ENCODE measurements around the gene RAD9A. TPM values are rescaled to one million over a fixed set of nuclear protein-coding genes. Genes with fewer than 3 reads are reported as not detected.

RAD9A gene
- total and polyA plus RNA-seq, 2 of the 4 experiments (the other 2 are of a cell fraction) = 2.0 to 10.3 TPM

DNA sequence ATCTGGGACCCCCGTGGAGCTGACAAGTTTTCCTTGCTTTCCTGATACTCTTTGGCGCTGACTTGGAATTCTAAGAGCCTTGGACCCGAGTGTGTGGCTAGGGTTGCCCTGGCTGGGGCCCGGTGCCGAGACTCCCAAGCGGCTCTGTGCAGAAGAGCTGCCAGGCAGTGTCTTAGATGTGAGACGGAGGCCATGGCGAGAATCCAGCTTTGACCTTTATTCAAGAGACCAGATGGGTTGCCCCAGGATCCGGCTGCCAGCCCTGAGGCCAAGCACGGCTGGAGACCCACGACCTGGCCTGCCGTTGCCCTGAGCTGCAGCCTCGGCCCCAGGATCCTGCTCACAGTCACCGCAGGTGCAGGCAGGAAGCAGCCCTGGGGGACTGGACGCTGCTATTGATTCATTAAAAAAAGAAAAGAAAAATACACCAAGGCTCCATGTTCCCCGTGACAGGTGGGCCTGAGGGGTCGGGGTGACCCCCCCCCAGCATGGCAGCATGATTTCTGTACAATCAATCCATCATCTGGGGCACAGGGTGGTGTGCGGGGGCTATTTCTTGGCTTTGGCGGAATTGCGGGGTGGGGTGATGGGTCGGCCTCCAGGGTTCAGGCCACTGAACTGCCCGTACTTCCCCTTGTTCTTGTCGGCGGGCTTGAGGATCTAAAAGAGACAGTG, 6.3 kb downstream of the RAD9A start:
- Histone ChIP-seq H3K9me1 (ENCODE audit: insufficient read depth, low read length) (no peaks in the 10 kb centered on the region), H2BK5ac (ENCODE audit: low read depth, low read length, poor library complexity, severe bottlenecking) (no peak overlapping the region), H2BK20ac (ENCODE audit: low read depth, low read length) (no peak overlapping the region), H3K9ac (ENCODE audit: low read depth, low read length) (no peak overlapping the region), H2AK9ac (replicated peaks; ENCODE audit: low read depth, low read length, poor library complexity) (peak overlapping the region; percentile 42), H3K27ac (ENCODE audit: insufficient read depth, low read length) (no peak overlapping the region), H3K4me3 (ENCODE audit: insufficient read depth, low read depth, low read length) (no peak overlapping the region), H3K14ac (replicated peaks; ENCODE audit: low read depth, low read length) (no peak overlapping the region), H3K23ac (ENCODE audit: low read depth, low read length) (no peak overlapping the region), H3K4ac (ENCODE audit: low read depth, low read length) (no peak overlapping the region), H4K8ac (ENCODE audit: low read depth in 2 of 2, low read length in 2 of 2) (no peak overlapping the region), H3K36me3 (ENCODE audit: control insufficient read depth, insufficient read depth, low read length) (peaks cover 43% of the 10 kb centered on the region), H3K18ac (ENCODE audit: low read depth, low read length) (no peak overlapping the region), H2BK120ac (ENCODE audit: low read depth, low read length) (no peak overlapping the region), H3K56ac (ENCODE audit: extremely low read depth, insufficient read depth, low read length) (no peak overlapping the region), H3K4me1 (ENCODE audit: control insufficient read depth, insufficient read depth, low read length) (peaks cover 13% of the 10 kb centered on the region), H4K91ac (ENCODE audit: insufficient read depth, low read depth, low read length) (no peak overlapping the region), H3K79me1 (ENCODE audit: low read depth in 1 of 2, low read length in 2 of 2) (peaks cover 17 to 35% of the 10 kb centered on the region in 2 experiments; a peak in 3 of 4 replicates), H2BK15ac (ENCODE audit: low read depth, low read length) (no peak overlapping the region), H4K5ac (ENCODE audit: low read depth, low read length) (no peak overlapping the region), H3K27me3 (ENCODE audit: control insufficient read depth, insufficient read depth, low read length) (no peaks in the 10 kb centered on the region), H3K9me3 (ENCODE audit: control insufficient read depth, insufficient read depth, low read length) (no peaks in the 10 kb centered on the region), H2AFZ (replicated peaks; ENCODE audit: low read length, poor library complexity) (peak overlapping the region; percentile 43), H3K4me2 (ENCODE audit: low read depth, low read length) (no peak overlapping the region), H4K20me1 (ENCODE audit: insufficient read depth, low read length) (peaks cover 35% of the 10 kb centered on the region), H2AK5ac (ENCODE audit: low read depth, low read length) (no peak overlapping the region)
- WGBS, 2 experiments (ENCODE audit: extremely low coverage in 2 of 2, insufficient read length in 1 of 2) = 93% methylated on average over 13 of the region's 24 CpGs; no CpG with 5 or more reads in 1 of the 2 experiments
- intact Hi-C loops (cut with micrococcal nuclease) (no loop called here), in situ Hi-C loops (cut with MboI; ENCODE audit: low sequenced_read_pairs) (no loop called here), dilution Hi-C loops (cut with HindIII; ENCODE audit: low sequenced_read_pairs, unreplicated experiment) (no loop called here)
- DNase-seq = no peak
- ATAC-seq (ENCODE audit: low read depth) = no peak
- no TSS peak for BruUV-seq (replicated peaks)
- no peak for TF ChIP-seq RAD21 (IDR thresholded peaks at IDR 0.05; ENCODE audit: low read length)
- no peak for TF ChIP-seq SMC3 (IDR thresholded peaks at IDR 0.05; ENCODE audit: low read depth, low read length)
- TF ChIP-seq BHLHE40 (IDR thresholded peaks at IDR 0.05; ENCODE audit: low read depth, low read length) = no peak
- TF ChIP-seq CEBPB (IDR thresholded peaks at IDR 0.05; ENCODE audit: low read depth, low read length) = no peak
- TF ChIP-seq, protein P1, sequence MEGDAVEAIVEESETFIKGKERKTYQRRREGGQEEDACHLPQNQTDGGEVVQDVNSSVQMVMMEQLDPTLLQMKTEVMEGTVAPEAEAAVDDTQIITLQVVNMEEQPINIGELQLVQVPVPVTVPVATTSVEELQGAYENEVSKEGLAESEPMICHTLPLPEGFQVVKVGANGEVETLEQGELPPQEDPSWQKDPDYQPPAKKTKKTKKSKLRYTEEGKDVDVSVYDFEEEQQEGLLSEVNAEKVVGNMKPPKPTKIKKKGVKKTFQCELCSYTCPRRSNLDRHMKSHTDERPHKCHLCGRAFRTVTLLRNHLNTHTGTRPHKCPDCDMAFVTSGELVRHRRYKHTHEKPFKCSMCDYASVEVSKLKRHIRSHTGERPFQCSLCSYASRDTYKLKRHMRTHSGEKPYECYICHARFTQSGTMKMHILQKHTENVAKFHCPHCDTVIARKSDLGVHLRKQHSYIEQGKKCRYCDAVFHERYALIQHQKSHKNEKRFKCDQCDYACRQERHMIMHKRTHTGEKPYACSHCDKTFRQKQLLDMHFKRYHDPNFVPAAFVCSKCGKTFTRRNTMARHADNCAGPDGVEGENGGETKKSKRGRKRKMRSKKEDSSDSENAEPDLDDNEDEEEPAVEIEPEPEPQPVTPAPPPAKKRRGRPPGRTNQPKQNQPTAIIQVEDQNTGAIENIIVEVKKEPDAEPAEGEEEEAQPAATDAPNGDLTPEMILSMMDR (conservative IDR thresholded peaks at IDR 0.05; ENCODE audit: low read depth, low read length) = no peak
- TF ChIP-seq RCOR1 (IDR thresholded peaks at IDR 0.05; ENCODE audit: insufficient replicate concordance, low read length) = no peak
- TF ChIP-seq, protein P2, sequence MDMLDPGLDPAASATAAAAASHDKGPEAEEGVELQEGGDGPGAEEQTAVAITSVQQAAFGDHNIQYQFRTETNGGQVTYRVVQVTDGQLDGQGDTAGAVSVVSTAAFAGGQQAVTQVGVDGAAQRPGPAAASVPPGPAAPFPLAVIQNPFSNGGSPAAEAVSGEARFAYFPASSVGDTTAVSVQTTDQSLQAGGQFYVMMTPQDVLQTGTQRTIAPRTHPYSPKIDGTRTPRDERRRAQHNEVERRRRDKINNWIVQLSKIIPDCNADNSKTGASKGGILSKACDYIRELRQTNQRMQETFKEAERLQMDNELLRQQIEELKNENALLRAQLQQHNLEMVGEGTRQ (IDR thresholded peaks at IDR 0.05; ENCODE audit: low read depth, low read length) = no peak
- no peak for TF ChIP-seq FOS (IDR thresholded peaks at IDR 0.05; ENCODE audit: low read depth, low read length)
- TF ChIP-seq MXI1 (IDR thresholded peaks at IDR 0.05; ENCODE audit: borderline replicate concordance, low read depth, low read length) = no peak
- no peak for TF ChIP-seq MAZ (IDR thresholded peaks at IDR 0.05; ENCODE audit: borderline replicate concordance, low read depth, low read length)
- TF ChIP-seq RFX5 (IDR thresholded peaks at IDR 0.05; ENCODE audit: low read depth, low read length) = no peak
- TF ChIP-seq CHD1 (IDR thresholded peaks at IDR 0.05; ENCODE audit: low read depth, low read length) = no peak
- TF ChIP-seq POLR2A (IDR thresholded peaks at IDR 0.05; ENCODE audit: low read depth, low read length) = no peak
- ChIA-PET POLR2A (ENCODE audit: unreplicated experiment) (no interaction called here), CTCF (no interaction called here)
